ENCODE data around the gene NPAS1.

Gene NPAS1

DNA sequence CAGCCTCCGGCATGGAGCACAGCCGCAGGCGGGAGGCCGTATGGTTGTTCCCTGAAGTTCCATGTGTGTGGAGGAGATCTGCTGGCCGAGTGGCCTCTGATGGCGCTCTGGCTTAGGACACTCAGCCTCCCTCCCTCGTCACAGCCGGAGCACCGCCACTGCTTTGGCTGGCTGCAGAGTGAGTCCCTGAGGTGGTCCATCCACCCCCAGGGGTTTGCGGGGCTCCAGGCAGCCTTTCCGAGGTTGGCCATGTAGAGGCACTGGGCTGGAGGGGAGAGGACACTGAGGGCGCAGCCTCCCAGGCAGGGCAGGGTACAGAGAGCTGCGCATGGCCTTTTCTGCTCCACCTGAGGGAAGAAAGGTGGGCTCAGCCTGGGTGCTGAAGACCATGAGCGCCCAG is 19.8 kb upstream of the NPAS1 start:
- no peak overlapping the region for H3K4me3 ChIP-seq (ENCODE audit: low read depth, low read length)
- TF ChIP-seq, protein P1, sequence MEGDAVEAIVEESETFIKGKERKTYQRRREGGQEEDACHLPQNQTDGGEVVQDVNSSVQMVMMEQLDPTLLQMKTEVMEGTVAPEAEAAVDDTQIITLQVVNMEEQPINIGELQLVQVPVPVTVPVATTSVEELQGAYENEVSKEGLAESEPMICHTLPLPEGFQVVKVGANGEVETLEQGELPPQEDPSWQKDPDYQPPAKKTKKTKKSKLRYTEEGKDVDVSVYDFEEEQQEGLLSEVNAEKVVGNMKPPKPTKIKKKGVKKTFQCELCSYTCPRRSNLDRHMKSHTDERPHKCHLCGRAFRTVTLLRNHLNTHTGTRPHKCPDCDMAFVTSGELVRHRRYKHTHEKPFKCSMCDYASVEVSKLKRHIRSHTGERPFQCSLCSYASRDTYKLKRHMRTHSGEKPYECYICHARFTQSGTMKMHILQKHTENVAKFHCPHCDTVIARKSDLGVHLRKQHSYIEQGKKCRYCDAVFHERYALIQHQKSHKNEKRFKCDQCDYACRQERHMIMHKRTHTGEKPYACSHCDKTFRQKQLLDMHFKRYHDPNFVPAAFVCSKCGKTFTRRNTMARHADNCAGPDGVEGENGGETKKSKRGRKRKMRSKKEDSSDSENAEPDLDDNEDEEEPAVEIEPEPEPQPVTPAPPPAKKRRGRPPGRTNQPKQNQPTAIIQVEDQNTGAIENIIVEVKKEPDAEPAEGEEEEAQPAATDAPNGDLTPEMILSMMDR (conservative IDR thresholded peaks at IDR 0.05; ENCODE audit: low read depth, low read length), result no peak

DNA sequence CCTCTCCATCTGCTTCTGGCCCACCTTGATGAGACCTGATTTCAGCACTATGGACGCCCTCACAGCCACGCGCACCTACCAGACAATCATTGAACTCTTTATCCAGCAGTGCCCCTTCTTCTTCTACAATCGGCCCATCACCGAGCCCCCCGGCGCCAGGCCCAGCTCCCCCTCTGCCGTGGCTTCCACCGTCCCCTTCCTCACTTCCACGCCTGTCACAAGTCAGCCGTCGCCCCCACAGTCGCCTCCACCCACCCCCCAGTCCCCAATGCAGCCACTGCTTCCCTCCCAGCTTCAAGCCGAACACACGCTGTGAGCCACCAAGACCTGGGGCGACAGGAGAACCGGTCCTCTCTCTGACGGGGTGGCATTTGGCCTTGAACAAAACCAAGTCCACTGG is 19.3 kb upstream of the NPAS1 start:
- TF ChIP-seq, protein P1 (conservative IDR thresholded peaks at IDR 0.05; ENCODE audit: low read depth, low read length), result no peak
- no peak for DNase-seq (ENCODE audit: low read depth)
- H3K4me3 ChIP-seq (ENCODE audit: low read depth, low read length), result no peak overlapping the region

More for the DNA sequence above, 19.8 kb upstream of the NPAS1 start:
- DNase-seq (ENCODE audit: low read depth), result no peak

DNA sequence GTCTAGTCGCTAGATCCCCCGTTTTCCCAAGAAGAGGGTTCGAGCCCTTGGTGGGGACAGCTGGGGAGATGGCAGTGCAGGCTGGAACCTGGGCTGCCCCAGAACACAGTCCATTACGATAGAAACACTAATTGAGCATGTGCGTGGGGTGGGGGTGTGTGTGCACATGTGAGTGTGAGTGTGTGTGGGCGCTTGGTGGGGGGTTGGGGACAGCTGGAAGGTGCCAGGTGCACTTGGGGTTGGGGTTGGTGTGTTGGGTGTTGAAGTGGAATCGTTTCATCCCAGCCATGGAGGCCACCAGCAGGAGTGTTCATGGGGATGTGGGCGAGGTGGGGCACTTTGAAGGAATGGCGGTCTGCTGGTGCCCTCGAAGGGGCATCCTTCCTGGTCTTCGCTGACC is 18.1 kb upstream of the NPAS1 start:
- H3K4me3 ChIP-seq (ENCODE audit: low read depth, low read length), result no peak overlapping the region
- no peak for DNase-seq (ENCODE audit: low read depth)
- TF ChIP-seq, protein P1 (conservative IDR thresholded peaks at IDR 0.05; ENCODE audit: low read depth, low read length), result no peak

DNA sequence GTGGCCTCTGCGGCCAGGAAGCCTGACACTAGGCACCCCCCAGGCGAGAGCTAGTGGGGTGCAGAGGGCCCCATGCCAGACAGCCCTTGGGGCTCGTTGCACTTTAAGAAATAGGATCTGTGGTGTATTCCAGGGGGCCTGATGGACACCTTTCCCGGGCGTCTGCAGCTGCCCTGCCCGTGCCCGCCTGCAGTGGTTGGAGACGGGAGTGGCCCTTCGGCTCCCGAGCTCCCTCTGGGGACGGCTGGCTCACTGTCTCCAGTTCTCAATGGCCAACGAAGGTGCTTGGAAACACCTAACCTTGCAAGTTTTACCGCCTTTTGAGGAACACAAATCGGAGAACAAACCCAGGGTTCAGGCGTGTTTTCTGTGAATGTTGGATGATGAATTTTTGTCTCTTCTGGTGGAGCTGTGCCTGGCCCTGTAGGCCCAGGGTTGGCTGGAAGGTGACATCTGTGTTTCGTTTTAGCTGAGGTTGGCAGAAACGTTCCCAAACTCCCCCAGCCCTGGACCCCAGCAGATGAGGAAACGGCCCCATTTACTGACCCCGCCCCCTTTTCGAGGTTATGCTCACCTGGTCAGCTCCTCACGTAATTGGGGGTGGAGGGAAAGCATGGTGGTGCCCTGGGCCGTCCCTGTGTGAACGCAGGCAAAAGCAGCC is 17.4 kb upstream of the NPAS1 start:
- DNase-seq (ENCODE audit: low read depth), result no peak
- no peak overlapping the region for H3K4me3 ChIP-seq (ENCODE audit: low read depth, low read length)
- TF ChIP-seq, protein P1 (conservative IDR thresholded peaks at IDR 0.05; ENCODE audit: low read depth, low read length), result no peak

DNA sequence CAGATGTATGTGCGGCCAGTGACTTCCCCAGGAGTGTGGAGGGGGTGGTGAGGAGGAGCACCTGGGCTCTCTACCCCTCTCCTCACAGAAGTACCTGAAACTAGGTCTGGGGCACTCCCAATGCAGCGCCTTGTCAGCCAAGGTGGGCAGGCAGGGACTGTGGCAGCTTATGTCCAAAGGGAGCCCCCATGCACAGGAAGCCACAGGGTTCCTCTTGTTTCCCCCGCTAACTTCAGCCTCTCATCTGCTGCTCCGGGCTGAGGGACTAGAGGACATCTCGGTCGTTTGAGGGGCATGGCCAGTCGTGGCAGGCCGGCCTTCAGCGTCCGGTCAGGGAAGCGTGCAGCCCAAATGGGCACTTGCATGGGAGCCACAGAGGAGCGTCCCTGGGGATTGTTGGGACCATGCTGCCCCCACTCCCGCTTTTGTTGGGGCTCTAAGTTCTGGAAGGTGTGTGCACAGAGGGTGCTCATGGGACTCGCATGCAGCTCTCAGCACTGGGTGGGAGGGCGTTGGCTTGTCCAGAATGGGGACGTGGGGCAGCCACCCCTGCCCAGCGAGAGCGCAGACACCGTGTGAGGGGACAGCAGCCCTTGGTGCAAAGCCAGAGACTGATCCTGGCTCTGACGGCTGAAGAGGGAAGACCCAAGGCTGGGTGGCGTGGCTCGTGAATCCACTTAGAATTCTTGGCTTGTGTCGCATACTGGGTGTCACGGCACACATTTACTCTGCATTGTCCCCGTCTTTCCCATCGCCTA is 16.6 kb upstream of the NPAS1 start:
- no peak overlapping the region for H3K4me3 ChIP-seq (ENCODE audit: low read depth, low read length)
- no peak for DNase-seq (ENCODE audit: low read depth)
- TF ChIP-seq, protein P1 (conservative IDR thresholded peaks at IDR 0.05; ENCODE audit: low read depth, low read length), result no peak

DNA sequence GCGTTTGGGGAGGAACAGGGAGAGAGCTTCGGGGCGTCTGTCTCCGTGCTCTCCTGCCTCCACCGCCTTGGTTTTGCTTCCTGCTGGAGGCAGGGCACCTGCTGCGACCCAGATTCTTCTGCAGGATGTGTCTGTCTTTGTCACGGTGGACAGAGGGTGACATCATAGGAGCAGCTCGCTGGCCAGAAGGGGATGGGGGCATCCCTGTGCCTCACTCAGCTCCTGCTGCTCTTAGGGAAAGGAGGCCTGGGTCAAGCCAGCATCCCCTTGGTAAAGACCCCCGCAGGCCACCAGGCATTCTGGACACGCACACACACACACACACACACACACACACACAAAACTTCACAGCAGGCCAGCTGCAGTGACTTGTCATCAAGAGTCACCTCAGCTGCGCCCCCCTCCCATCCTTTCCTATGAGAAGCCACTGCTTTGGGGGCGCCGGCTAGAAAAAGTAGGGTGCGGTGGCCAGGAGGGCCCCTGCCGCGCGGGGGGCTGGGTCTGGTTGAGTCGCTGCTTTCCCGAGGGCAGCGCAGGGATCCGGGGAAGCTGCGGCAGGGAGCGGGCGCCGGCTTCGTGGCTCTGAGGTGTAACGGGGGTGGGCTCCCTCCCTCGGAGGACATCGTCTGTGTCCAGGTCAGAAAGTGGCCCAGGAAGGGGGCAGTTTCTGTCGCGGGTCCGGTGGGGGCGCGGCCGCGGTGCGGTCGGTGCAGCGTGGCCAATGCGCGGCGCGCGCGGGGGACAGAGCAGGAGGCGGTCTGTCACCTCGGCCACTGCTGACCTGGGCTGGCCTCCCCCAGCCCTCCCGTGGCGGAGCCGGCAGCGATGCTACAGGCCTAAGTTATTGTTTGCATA is 15.8 kb upstream of the NPAS1 start:
- peak overlapping the region; percentile 42 for H3K4me3 ChIP-seq (ENCODE audit: low read depth, low read length)

More for the DNA sequence above, 15.8 kb upstream of the NPAS1 start:
- no peak for DNase-seq (ENCODE audit: low read depth)
- TF ChIP-seq, protein P1 (conservative IDR thresholded peaks at IDR 0.05; ENCODE audit: low read depth, low read length), result no peak

Measured in choroid plexus epithelial cell (primary cell).